GM23248 (cell line): Measurements from ENCODE around the gene HOXB5.

Experiments used
- EZH2 ChIP-seq: fragments of 200-600 bp; sonication (generic); IDR thresholded peaks from 2 replicates; pipeline ENCODE4 v1.6.1; 2018; ENCODE audit warnings: antibody characterized with exemption, mild to moderate bottlenecking; ENCODE audit not compliant: insufficient read depth, poor library complexity, severe bottlenecking
- EZH2phosphoT487 ChIP-seq: fragments of 200-600 bp; sonication (generic); IDR thresholded peaks from 2 replicates; pipeline ENCODE4 v1.6.1; 2018; ENCODE audit warnings: antibody characterized with exemption, moderate library complexity, mild to moderate bottlenecking, low read depth; ENCODE audit not compliant: insufficient read depth

- TF ChIP-seq EZH2, result no peak
- TF ChIP-seq EZH2phosphoT487, result no peak
Measured at GRCh38 chr17:48562934-48563333, 30.6 kb downstream of the HOXB5 start.
